Neural crest cell (in vitro differentiated cells): ENCODE data around the gene MGST3. TPM values are rescaled to one million over a fixed set of nuclear protein-coding genes. Genes with fewer than 3 reads are reported as not detected.
"Not testable (repeated sequence)": the region's sequence is repeated elsewhere in the genome, so short reads cannot be mapped to it uniquely, and the experiment has no call there.

ENCODE experiments used
- DNase-seq: peaks from one replicate; pipeline ENCODE4 v3.0.0; 2021; ENCODE audit warnings: low read depth, mixed read lengths, low spot score
- H3K27ac Mint-ChIP-seq: one replicate; pipeline ENCODE4 v1.8.0; 2021; ENCODE audit warnings: mild to moderate bottlenecking, mixed read lengths; ENCODE audit not compliant: unreplicated experiment
- H3K27me3 Mint-ChIP-seq: 2 replicates; pipeline ENCODE4 v1.8.0; 2021; ENCODE audit warnings: low read depth, mild to moderate bottlenecking, mixed read lengths
- H3K36me3 Mint-ChIP-seq: 2 replicates; pipeline ENCODE4 v1.8.0; 2021; ENCODE audit warnings: low read depth, mild to moderate bottlenecking, mixed read lengths
- H3K4me1 Mint-ChIP-seq: 2 replicates; pipeline ENCODE4 v1.8.0; 2021; ENCODE audit warnings: mixed read lengths
- H3K4me3 Mint-ChIP-seq: one replicate; pipeline ENCODE4 v1.8.0; 2021; ENCODE audit warnings: mild to moderate bottlenecking, mixed read lengths
- H3K9me3 Mint-ChIP-seq: 2 replicates; pipeline ENCODE4 v1.8.0; 2021; ENCODE audit warnings: mixed read lengths
- total RNA-seq: library from RNA; stranded (reverse); gene quantifications from 2 replicates; pipeline ENCODE4 v1.2.1, GENCODE V29; 2021
- TF ChIP-seq, protein P1 (sequence below): fragments of 200-600 bp; sonication (generic); conservative IDR thresholded peaks from 2 replicates; pipeline ENCODE4 v1.5.0; 2021; ENCODE audit warnings: antibody characterized with exemption, mild to moderate bottlenecking

MGST3 gene
- total RNA-seq, 1 donor from 2014 or later, result 94.2 TPM

DNA sequence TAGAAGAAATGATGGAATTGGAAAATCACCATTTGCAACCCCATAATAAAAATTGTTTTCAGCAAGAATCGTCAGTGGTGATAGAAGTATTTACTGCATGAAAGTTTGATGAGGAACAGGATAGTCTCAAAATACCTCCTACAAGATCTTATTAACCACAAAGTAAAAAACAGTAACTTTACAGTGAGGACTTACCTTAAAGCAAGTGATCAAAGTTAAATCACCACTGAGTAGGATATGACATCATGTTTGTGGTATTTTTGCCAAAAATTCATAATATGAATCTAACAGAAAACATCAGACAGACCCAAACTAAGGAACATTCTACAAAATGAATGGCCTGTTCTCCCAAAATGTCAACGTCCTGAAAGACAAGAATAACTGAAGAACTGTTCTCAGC lies 47.5 kb downstream of the MGST3 start:
- TF ChIP-seq, protein P1, sequence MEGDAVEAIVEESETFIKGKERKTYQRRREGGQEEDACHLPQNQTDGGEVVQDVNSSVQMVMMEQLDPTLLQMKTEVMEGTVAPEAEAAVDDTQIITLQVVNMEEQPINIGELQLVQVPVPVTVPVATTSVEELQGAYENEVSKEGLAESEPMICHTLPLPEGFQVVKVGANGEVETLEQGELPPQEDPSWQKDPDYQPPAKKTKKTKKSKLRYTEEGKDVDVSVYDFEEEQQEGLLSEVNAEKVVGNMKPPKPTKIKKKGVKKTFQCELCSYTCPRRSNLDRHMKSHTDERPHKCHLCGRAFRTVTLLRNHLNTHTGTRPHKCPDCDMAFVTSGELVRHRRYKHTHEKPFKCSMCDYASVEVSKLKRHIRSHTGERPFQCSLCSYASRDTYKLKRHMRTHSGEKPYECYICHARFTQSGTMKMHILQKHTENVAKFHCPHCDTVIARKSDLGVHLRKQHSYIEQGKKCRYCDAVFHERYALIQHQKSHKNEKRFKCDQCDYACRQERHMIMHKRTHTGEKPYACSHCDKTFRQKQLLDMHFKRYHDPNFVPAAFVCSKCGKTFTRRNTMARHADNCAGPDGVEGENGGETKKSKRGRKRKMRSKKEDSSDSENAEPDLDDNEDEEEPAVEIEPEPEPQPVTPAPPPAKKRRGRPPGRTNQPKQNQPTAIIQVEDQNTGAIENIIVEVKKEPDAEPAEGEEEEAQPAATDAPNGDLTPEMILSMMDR, result no peak
- DNase-seq, result no peak
- no peaks in the 10 kb centered on the region for H3K27me3 Mint-ChIP-seq
- no peak overlapping the region for H3K4me3 Mint-ChIP-seq
- no peaks in the 10 kb centered on the region for H3K9me3 Mint-ChIP-seq
- peaks cover 45% of the 10 kb centered on the region for H3K36me3 Mint-ChIP-seq
- H3K4me1 Mint-ChIP-seq, result no peaks in the 10 kb centered on the region
- no peak overlapping the region for H3K27ac Mint-ChIP-seq

DNA sequence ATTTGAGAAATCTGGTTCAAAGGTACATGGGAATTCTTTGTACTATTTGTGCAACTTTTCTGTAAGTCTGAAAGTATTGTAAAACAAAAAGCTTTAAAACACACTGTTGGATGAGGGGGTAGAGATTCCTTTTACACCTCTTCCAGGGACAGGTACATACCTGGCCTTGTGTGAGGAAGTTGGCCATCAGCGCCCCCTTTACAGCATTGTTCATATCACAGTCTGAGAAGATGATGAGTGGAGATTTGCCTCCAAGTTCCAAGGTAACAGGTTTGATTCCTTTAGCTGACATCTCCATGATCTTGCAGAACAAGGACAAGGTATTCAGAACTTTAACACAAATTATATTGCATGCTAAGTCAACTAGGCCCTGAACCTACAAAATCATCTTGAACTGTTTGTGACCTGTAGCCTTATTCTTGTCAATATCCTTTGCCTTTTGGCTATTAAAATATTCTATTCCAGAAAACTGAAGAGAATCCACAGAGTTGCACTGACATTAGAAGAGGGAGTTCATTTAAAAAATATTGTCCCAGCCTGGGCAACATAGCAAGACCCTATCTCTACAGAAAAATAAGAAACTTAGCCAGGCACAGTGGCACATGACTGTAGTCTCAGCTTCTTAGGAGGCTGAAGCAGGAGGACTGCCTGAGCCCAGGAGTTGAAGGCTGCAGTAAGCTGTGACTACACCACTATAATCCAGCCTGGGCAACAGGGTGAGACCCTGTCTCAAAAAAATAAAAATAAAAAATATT lies 48.4 kb downstream of the MGST3 start:
- DNase-seq, result no peak
- H3K36me3 Mint-ChIP-seq, result peaks cover 45% of the 10 kb centered on the region
- no peaks in the 10 kb centered on the region for H3K4me1 Mint-ChIP-seq

DNA sequence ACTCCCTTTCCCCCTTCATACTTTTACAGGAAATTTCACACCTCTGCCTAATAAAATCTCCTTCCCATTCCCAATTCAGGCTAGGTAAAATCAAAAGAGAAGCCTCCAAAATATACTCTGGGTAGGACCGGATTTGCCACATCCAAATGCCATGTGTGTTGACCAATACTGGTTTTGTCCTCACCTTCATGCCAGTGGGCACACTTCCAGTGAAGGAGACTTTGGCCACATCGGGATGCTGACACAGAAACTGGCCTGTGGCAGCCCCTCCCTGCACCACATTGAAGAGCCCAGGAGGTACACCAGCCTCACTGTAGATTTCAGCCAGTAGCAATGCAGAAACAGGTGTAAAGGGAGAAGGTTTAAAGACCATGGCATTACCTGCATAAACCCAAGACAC lies 49.3 kb downstream of the MGST3 start:
- DNase-seq, result no peak
- Mint-ChIP-seq H3K4me1 (no peaks in the 10 kb centered on the region), H3K4me3 (no peak overlapping the region), H3K27me3 (no peaks in the 10 kb centered on the region), H3K36me3 (peaks cover 44% of the 10 kb centered on the region), H3K9me3 (no peaks in the 10 kb centered on the region), H3K27ac (no peak overlapping the region)
- TF ChIP-seq, protein P1, result no peak

More for the DNA sequence above, 48.4 kb downstream of the MGST3 start:
- H3K27me3 Mint-ChIP-seq, result no peaks in the 10 kb centered on the region
- H3K4me3 Mint-ChIP-seq, result no peak overlapping the region
- no peaks in the 10 kb centered on the region for H3K9me3 Mint-ChIP-seq
- H3K27ac Mint-ChIP-seq, result no peak overlapping the region
- TF ChIP-seq, protein P1, result no peak

DNA sequence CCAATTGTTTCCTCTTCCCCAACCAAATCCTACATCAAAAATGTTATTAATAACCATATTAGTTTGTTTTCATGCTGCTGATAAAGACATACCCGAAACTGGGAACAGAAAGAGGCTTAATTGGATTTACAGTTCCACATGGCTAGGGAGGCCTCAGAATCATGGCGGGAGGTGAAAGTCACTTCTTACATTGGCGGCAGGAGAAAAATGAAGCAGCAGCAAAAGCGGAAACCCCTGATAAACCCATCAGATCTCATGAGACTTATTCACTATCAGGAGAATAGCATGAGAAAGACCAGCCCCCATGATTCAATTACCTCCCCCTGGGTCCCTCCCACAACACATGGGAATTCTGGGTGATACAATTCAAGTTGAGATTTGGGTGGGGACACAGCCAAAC lies 49.7 kb downstream of the MGST3 start:
- H3K9me3 Mint-ChIP-seq, H3K4me3 Mint-ChIP-seq, H3K27me3 Mint-ChIP-seq, H3K4me1 Mint-ChIP-seq, DNase-seq, H3K27ac Mint-ChIP-seq: not testable (repeated sequence)
- peaks cover 43% of the 10 kb centered on the region for H3K36me3 Mint-ChIP-seq

DNA sequence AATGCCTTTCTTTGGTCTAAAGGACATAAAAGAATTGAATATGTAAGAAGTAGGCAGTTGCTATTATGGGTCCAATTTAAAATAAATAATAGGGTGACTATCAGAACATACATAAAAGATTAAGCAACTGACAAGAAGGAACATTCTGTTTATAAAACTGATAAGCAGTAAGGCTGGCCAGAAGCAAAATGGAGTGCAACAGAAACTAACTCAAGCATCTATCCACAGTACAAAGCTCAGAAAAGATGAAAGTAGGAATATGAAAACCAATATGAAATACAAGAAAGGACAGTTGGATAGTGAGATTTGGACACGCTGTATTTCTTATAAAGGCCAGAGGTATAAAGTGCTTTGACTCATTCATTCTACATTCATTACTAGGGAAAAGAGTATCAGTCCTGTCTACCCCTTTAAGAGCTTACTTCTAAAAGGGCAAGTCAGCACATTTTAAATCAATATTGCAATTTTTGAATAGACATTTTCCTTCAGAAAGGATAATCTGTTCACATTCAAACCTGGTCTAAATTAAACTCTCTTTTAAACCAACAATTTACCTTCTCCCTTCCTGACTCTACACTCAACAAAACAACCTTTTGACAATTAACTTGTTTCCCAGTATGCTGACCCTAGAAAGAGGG lies 52.9 kb downstream of the MGST3 start:
- Mint-ChIP-seq H3K27ac (no peak overlapping the region), H3K4me1 (no peaks in the 10 kb centered on the region), H3K27me3 (no peaks in the 10 kb centered on the region), H3K36me3 (peaks cover 47% of the 10 kb centered on the region), H3K4me3 (no peak overlapping the region), H3K9me3 (no peaks in the 10 kb centered on the region)
- TF ChIP-seq, protein P1, result no peak
- no peak for DNase-seq
